KMS-11 (cell line): ENCODE results near the gene BCL2L1.

Experiments
- H2AFZ ChIP-seq: fragments of 200-600 bp; sonication (generic); 2 replicates; pipeline ENCODE4 v1.6.1; 2016; ENCODE audit warnings: antibody characterized with exemption, mixed run types, low read depth
- H3K27ac ChIP-seq: fragments of 200-600 bp; sonication (generic); 2 replicates; pipeline ENCODE4 v1.6.1; 2016; ENCODE audit warnings: mild to moderate bottlenecking, mixed run types
- H3K27me3 ChIP-seq: fragments of 200-600 bp; sonication (generic); 2 replicates; pipeline ENCODE4 v1.6.1; 2017; ENCODE audit warnings: mild to moderate bottlenecking, low read depth, mixed run types, moderate library complexity; ENCODE audit not compliant: insufficient read depth
- H3K36me3 ChIP-seq: fragments of 200-600 bp; sonication (generic); 2 replicates; pipeline ENCODE4 v1.6.1; 2017; ENCODE audit warnings: mild to moderate bottlenecking, mixed run types; ENCODE audit not compliant: insufficient read depth
- H3K4me1 ChIP-seq: fragments of 200-600 bp; sonication (generic); 2 replicates; pipeline ENCODE4 v1.6.1; 2016; ENCODE audit warnings: mild to moderate bottlenecking, low read depth, mixed run types; ENCODE audit not compliant: poor library complexity, severe bottlenecking
- H3K4me2 ChIP-seq: fragments of 200-600 bp; sonication (generic); 2 replicates; pipeline ENCODE4 v1.7.0; 2016; ENCODE audit warnings: mild to moderate bottlenecking, mixed run types
- H3K4me3 ChIP-seq: fragments of 200-600 bp; sonication (generic); IDR thresholded peaks from 2 replicates; pipeline ENCODE4 v1.6.1; 2017; ENCODE audit warnings: low read depth, low read length, mixed read lengths; ENCODE audit not compliant: insufficient read depth
- H3K79me2 ChIP-seq: fragments of 200-600 bp; sonication (generic); 2 replicates; pipeline ENCODE4 v1.6.1; 2016; ENCODE audit warnings: low read depth, mixed run types; ENCODE audit not compliant: insufficient read depth
- H3K9ac ChIP-seq: fragments of 200-600 bp; sonication (generic); 2 replicates; pipeline ENCODE4 v1.6.1; 2016; ENCODE audit warnings: mild to moderate bottlenecking, mixed run types
- H4K20me1 ChIP-seq: fragments of 200-600 bp; sonication (generic); 2 replicates; pipeline ENCODE4 v1.6.1; 2016; ENCODE audit warnings: mild to moderate bottlenecking, mixed run types; ENCODE audit not compliant: insufficient read depth
- TF ChIP-seq, protein P1 (sequence below): fragments of 200-600 bp; sonication (generic); conservative IDR thresholded peaks from 2 replicates; pipeline ENCODE4 v1.6.1; 2017; ENCODE audit warnings: low read depth, mild to moderate bottlenecking, antibody characterized with exemption, low read length, moderate library complexity, mixed read lengths

BCL2L1 gene

GRCh38 chr20:31678389-31679356 is 44.0 kb downstream of the BCL2L1 start:
- Histone ChIP-seq H3K36me3 (no peaks in the 10 kb centered on the region), H3K27me3 (no peaks in the 10 kb centered on the region), H3K4me2 (no peak overlapping the region), H3K79me2 (no peaks in the 10 kb centered on the region), H2AFZ (no peak overlapping the region), H3K4me3 (no peak overlapping the region), H4K20me1 (no peaks in the 10 kb centered on the region), H3K4me1 (no peaks in the 10 kb centered on the region), H3K9ac (no peak overlapping the region), H3K27ac (no peak overlapping the region)
- TF ChIP-seq, protein P1, sequence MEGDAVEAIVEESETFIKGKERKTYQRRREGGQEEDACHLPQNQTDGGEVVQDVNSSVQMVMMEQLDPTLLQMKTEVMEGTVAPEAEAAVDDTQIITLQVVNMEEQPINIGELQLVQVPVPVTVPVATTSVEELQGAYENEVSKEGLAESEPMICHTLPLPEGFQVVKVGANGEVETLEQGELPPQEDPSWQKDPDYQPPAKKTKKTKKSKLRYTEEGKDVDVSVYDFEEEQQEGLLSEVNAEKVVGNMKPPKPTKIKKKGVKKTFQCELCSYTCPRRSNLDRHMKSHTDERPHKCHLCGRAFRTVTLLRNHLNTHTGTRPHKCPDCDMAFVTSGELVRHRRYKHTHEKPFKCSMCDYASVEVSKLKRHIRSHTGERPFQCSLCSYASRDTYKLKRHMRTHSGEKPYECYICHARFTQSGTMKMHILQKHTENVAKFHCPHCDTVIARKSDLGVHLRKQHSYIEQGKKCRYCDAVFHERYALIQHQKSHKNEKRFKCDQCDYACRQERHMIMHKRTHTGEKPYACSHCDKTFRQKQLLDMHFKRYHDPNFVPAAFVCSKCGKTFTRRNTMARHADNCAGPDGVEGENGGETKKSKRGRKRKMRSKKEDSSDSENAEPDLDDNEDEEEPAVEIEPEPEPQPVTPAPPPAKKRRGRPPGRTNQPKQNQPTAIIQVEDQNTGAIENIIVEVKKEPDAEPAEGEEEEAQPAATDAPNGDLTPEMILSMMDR = no peak

DNA sequence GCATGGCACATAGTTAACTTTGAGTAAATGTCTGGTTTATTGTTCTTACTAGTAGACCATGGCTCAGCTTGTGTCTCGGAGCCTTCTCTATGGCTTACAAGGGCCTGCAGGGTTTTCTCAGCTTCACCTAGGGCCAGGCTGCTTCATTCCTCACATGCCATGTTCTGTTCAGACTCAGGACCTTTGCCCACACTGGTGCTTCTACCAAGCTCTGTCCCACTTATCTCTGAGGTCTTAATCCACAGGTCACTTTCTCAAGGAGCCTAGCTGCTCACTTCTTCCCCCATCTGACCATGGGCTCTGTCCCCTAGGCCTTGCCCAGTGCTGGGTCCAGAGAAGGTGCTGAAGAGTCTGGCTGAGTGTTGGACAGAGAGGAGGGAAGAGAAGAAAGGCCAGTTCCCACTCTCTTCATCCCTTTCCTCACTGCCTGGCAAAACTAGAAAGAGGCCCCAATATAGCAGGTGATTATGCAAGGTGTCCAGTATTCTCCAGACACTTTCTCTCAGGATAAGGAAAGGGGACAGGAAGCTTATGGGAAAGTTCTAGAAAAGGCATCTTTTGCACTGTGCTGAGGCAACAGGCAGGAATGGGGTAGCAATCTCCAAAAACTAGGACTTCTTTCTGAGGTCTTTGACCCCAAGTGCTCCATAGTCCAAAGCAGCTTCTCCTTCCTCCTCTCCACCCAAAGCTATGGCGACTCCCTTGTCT is 45.0 kb downstream of the BCL2L1 start:
- no peaks in the 10 kb centered on the region for H3K79me2 ChIP-seq
- H3K4me1 ChIP-seq = no peaks in the 10 kb centered on the region
- H4K20me1 ChIP-seq = no peaks in the 10 kb centered on the region
- no peak overlapping the region for H3K9ac ChIP-seq
- TF ChIP-seq, protein P1 = no peak
- no peaks in the 10 kb centered on the region for H3K27me3 ChIP-seq
- no peak overlapping the region for H3K27ac ChIP-seq
- H3K4me3 ChIP-seq = no peak overlapping the region
- no peak overlapping the region for H3K4me2 ChIP-seq
- no peak overlapping the region for H2AFZ ChIP-seq
- H3K36me3 ChIP-seq = no peaks in the 10 kb centered on the region

DNA sequence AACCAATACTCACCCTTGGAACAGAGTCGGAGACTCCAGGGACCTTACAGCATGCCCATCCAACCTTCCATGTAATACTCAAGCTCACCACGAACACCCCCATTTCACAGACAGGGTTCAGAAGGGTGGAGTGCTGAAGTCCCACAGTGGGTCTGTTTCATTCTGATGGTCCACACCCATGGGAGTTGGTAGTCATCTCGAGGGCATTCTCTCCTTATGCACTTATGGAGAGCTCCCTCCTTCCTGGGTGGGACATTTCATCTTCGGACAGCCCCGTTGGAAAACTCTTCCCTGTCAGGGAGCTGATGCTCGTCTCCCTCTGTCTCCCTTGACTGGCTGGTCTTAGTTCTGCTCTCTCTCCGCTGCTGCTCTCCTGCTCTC is 46.1 kb downstream of the BCL2L1 start:
- Histone ChIP-seq H2AFZ (no peak overlapping the region), H3K9ac (no peak overlapping the region), H3K36me3 (no peaks in the 10 kb centered on the region), H3K27me3 (no peaks in the 10 kb centered on the region), H3K4me1 (no peaks in the 10 kb centered on the region), H3K79me2 (no peaks in the 10 kb centered on the region), H3K4me2 (no peak overlapping the region), H3K27ac (no peak overlapping the region), H4K20me1 (no peaks in the 10 kb centered on the region), H3K4me3 (no peak overlapping the region)
- TF ChIP-seq, protein P1 = no peak

- Histone ChIP-seq H3K79me2 (no peaks in the 10 kb centered on the region), H3K9ac (no peak overlapping the region), H3K4me2 (no peak overlapping the region), H3K4me3 (no peak overlapping the region), H3K27me3 (no peaks in the 10 kb centered on the region), H3K4me1 (no peaks in the 10 kb centered on the region), H3K36me3 (no peaks in the 10 kb centered on the region), H2AFZ (no peak overlapping the region), H4K20me1 (no peaks in the 10 kb centered on the region), H3K27ac (no peak overlapping the region)
- TF ChIP-seq, protein P1 = no peak
Measured at GRCh38 chr20:31675828-31676608, 46.6 kb downstream of the BCL2L1 start.
